Endothelial cell of umbilical vein (primary cell): Measurements from ENCODE around the gene HDAC4. TPM values are rescaled to one million over a fixed set of nuclear protein-coding genes. Genes with fewer than 3 reads are reported as not detected.

ENCODE experiments used
- BruUV-seq: library from RNA; stranded (reverse); fragments of 400-500 nt; replicated peaks from 2 replicates; lab custom pipeline; 2021; lab: Mats Ljungman, UMichigan
- CTCF ChIA-PET: fragments of 300-600, 350-600 bp; sonication (Branson Sonifier 250); formaldehyde crosslinking; loops from one replicate; lab custom pipeline; 2021; ENCODE audit warnings: antibody characterized with exemption, inconsistent platforms; lab: Charles Lee
- POLR2A ChIA-PET: fragments of 300-600, 350-600 bp; sonication (Branson Sonifier 250); formaldehyde crosslinking; loops from one replicate; lab custom pipeline; 2021; ENCODE audit warnings: antibody characterized with exemption, inconsistent platforms; lab: Charles Lee
- DNase-seq: peaks from one replicate; pipeline ENCODE4 v3.0.0-alpha.2; 2011; ENCODE audit warnings: low read depth, low spot score
- FAIRE-seq: peaks from 2 replicates; lab custom pipeline; 2011; peaks lifted over from hg19 to GRCh38; lab: Jason Lieb, UNC
- H2AFZ ChIP-seq: 2 replicates; pipeline ENCODE4 v1.6.0; 2012; ENCODE audit warnings: low read depth, low read length, control low read depth, inconsistent platforms
- H3K27ac ChIP-seq: 2 replicates; pipeline ENCODE4 v1.5.1; 2011; ENCODE audit warnings: low read depth, mild to moderate bottlenecking, control low read depth, low read length, moderate library complexity; ENCODE audit not compliant: insufficient read depth
- H3K27me3 ChIP-seq, 2 experiments: 2 replicates each; pipeline versions ENCODE4 v1.6.0 to v1.6.1; 2011; ENCODE audit warnings: low read length in 2 of 2, mixed read lengths in 1 of 2; ENCODE audit not compliant: control insufficient read depth in 2 of 2, insufficient read depth in 2 of 2
- H3K36me3 ChIP-seq, 2 experiments: 2 replicates in 1 of 2; 3 replicates in 1 of 2; pipeline ENCODE4 v1.5.1; 2011; ENCODE audit warnings: low read length in 2 of 2, mild to moderate bottlenecking in 1 of 2, moderate library complexity in 1 of 2; ENCODE audit not compliant: control insufficient read depth in 2 of 2, insufficient read depth in 2 of 2; ENCODE audit errors: extremely low read depth in 1 of 2
- H3K4me1 ChIP-seq: 3 replicates; pipeline ENCODE4 v1.5.1; 2011; ENCODE audit warnings: mild to moderate bottlenecking, low read length; ENCODE audit not compliant: control insufficient read depth, insufficient read depth; ENCODE audit errors: extremely low read depth
- H3K4me2 ChIP-seq: 2 replicates; pipeline ENCODE4 v1.6.1; 2011; ENCODE audit warnings: low read length, control low read depth, mixed read lengths; ENCODE audit not compliant: insufficient read depth
- H3K4me3 ChIP-seq, 3 experiments: fragments of 200-600 bp in 1 of 3; sonication (generic), shearing (Covaris generic) in 1 of 3; replicated peaks in 1 of 3; 2 replicates each; pipeline ENCODE4 v1.5.1; 2011 to 2016; ENCODE audit warnings: control low read depth in 3 of 3, low read length in 3 of 3, mild to moderate bottlenecking in 2 of 3, inconsistent platforms in 1 of 3, low read depth in 1 of 3, moderate library complexity in 1 of 3; ENCODE audit not compliant: insufficient read depth in 1 of 3
- H3K79me2 ChIP-seq: 2 replicates; pipeline ENCODE4 v1.6.0; 2012; ENCODE audit warnings: low read length, inconsistent platforms; ENCODE audit not compliant: control insufficient read depth, insufficient read depth
- H3K9ac ChIP-seq: replicated peaks from 2 replicates; pipeline ENCODE3; 2011; ENCODE audit warnings: low read length, control low read depth; ENCODE audit not compliant: insufficient read depth; ENCODE audit errors: extremely low read depth
- H3K9me1 ChIP-seq: replicated peaks from 3 replicates; pipeline ENCODE4 v1.6.0; 2011; ENCODE audit warnings: mild to moderate bottlenecking, low read length; ENCODE audit not compliant: control insufficient read depth, insufficient read depth; ENCODE audit errors: extremely low read depth
- H3K9me3 ChIP-seq: replicated peaks from 2 replicates; pipeline ENCODE4 v1.5.1; 2012; ENCODE audit warnings: low read length, inconsistent platforms; ENCODE audit not compliant: control insufficient read depth, insufficient read depth
- H4K20me1 ChIP-seq: replicated peaks from 2 replicates; pipeline ENCODE3; 2011; ENCODE audit warnings: mild to moderate bottlenecking, low read length; ENCODE audit not compliant: control insufficient read depth, insufficient read depth; ENCODE audit errors: extremely low read depth
- EZH2 ChIP-seq: IDR thresholded peaks from 2 replicates; pipeline ENCODE4 v1.6.1; 2012; ENCODE audit warnings: borderline replicate concordance, low read depth, mild to moderate bottlenecking, moderate library complexity, low read length, inconsistent platforms; ENCODE audit not compliant: severe bottlenecking
- FOS ChIP-seq: IDR thresholded peaks from 2 replicates; pipeline ENCODE4 v1.6.1; 2011; ENCODE audit warnings: mild to moderate bottlenecking, low read length, moderate library complexity, borderline replicate concordance; ENCODE audit not compliant: insufficient read depth
- GATA2 ChIP-seq: IDR thresholded peaks from 2 replicates; pipeline ENCODE4 v1.7.0; 2011; ENCODE audit warnings: low read depth, mild to moderate bottlenecking, moderate library complexity, mixed read lengths, low read length; ENCODE audit not compliant: insufficient read length, insufficient read depth
- JUN ChIP-seq: IDR thresholded peaks from 2 replicates; pipeline ENCODE4 v1.6.1; 2011; ENCODE audit warnings: borderline replicate concordance, low read depth; ENCODE audit not compliant: insufficient read length, insufficient read depth
- MYC ChIP-seq: IDR thresholded peaks from one replicate; pipeline ENCODE4 v1.6.1; 2011; ENCODE audit warnings: mild to moderate bottlenecking, low read depth, low read length
- POLR2A ChIP-seq: IDR thresholded peaks from 2 replicates; pipeline ENCODE4 v1.6.1; 2012; ENCODE audit warnings: low read depth, mild to moderate bottlenecking, control low read depth, low read length
- dilution Hi-C: fragments of 300-500 bp; cut with MboI; formaldehyde crosslinking; loops from one replicate; pipeline ENCODE4 v1.15.0; 2019; ENCODE audit warnings: low sequenced_read_pairs; ENCODE audit not compliant: extremely low pct_ligation_motif_present
- intact Hi-C: fragments of 100-400 bp; cut with micrococcal nuclease; formaldehyde crosslinking; loops from one replicate; pipeline ENCODE4 v1.10.0; 2022
- polyA plus RNA-seq, 4 experiments: library from polyadenylated mRNA; depleted of rRNA in 3 of 4; stranded (reverse) in 3 of 4; unstranded in 1 of 4; fragments of >200 nt; gene quantifications; 2 replicates each; pipeline versions ENCODE4 v1.2.1 to v1.2.3, GENCODE V29; 2011 to 2012; ENCODE audit warnings: missing spikeins in 1 of 4
- total RNA-seq: library from RNA; stranded (reverse); gene quantifications from 2 replicates; pipeline ENCODE4 v1.2.3, GENCODE V29; 2021
- TF ChIP-seq, protein P1 (sequence below), 2 donors: IDR thresholded peaks; 1 replicate in 1 of 2; 2 replicates in 1 of 2; pipeline ENCODE4 v1.5.1; 2011; ENCODE audit warnings: low read length in 2 of 2, mild to moderate bottlenecking in 2 of 2, moderate library complexity in 2 of 2, control low read depth in 1 of 2, inconsistent platforms in 1 of 2, low read depth in 1 of 2; ENCODE audit not compliant: insufficient read depth in 1 of 2; ENCODE audit errors: extremely low read depth in 1 of 2

HDAC4 gene
- total and polyA plus RNA-seq, 2 donors (not counting 3 experiments of a cell fraction or from before 2014, with no cell fraction given) = 13.4 to 33.0 TPM

DNA sequence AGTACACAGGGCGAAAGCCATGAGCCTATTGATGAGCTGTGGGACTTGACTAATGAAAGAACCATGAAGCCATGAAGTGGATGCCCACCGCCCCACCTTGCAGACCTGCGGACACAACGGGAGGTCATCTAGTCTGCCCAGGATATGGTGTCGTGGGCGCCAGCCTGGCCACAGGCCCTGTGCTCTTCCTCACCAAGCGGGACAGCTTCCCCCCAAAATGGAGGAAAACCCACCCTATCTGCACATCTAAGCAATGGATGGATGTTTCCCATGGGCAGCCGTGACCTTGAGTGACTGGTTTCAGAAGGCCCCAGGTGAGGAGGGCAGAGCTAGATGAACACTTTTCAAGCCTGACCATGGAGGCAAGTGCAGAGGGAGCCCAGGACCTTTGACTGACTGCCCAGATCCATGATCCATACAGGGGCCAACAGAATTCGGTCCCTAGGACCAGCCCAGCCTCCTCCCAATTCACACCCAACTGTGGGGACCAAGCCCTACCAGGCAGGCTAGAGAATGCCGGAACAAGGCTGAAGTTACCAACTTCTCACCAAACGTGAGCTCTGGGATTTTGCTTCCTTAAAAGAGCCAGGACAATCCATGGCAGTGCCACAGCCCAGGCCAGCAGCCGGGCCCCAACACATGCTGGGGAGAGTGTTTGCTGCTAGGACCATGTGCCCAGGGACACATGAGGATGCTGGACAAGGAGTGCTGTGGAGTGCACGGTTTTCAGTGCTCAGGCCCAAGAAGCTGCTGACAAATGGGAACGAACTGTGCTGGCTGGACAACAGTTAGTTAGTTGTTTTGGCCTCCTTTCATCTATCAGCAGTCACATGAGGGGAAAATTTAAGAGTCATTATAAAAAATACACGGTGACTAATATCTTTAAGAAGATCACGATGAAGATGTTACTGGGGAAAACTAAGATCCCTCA, 249.4 kb downstream of the HDAC4 start:
- POLR2A ChIA-PET = no interaction called here
- dilution Hi-C loops = no loop called here
- no peak overlapping the region for H2AFZ ChIP-seq
- no peak for DNase-seq
- H3K4me2 ChIP-seq = no peak overlapping the region
- H3K27ac ChIP-seq = no peak overlapping the region
- intact Hi-C loops = no loop called here
- H3K4me1 ChIP-seq = no peaks in the 10 kb centered on the region
- TF ChIP-seq FOS (no peak), GATA2 (no peak), JUN (no peak), EZH2 (no peak), POLR2A (no peak), MYC (no peak)
- TF ChIP-seq, protein P1, sequence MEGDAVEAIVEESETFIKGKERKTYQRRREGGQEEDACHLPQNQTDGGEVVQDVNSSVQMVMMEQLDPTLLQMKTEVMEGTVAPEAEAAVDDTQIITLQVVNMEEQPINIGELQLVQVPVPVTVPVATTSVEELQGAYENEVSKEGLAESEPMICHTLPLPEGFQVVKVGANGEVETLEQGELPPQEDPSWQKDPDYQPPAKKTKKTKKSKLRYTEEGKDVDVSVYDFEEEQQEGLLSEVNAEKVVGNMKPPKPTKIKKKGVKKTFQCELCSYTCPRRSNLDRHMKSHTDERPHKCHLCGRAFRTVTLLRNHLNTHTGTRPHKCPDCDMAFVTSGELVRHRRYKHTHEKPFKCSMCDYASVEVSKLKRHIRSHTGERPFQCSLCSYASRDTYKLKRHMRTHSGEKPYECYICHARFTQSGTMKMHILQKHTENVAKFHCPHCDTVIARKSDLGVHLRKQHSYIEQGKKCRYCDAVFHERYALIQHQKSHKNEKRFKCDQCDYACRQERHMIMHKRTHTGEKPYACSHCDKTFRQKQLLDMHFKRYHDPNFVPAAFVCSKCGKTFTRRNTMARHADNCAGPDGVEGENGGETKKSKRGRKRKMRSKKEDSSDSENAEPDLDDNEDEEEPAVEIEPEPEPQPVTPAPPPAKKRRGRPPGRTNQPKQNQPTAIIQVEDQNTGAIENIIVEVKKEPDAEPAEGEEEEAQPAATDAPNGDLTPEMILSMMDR (IDR thresholded peaks at IDR 0.05; ENCODE audit: extremely low read depth in 1 of 2, insufficient read depth in 1 of 2, low read depth in 1 of 2, low read length in 2 of 2) = no peak
- no TSS peak for BruUV-seq
- H3K27me3 ChIP-seq = no peaks in the 10 kb centered on the region
- no peak overlapping the region for H3K4me3 ChIP-seq
- H3K79me2 ChIP-seq = no peaks in the 10 kb centered on the region
- FAIRE-seq = no peak
- CTCF ChIA-PET = no interaction called here
- no peaks in the 10 kb centered on the region for H3K9me3 ChIP-seq
- no peak overlapping the region for H3K9ac ChIP-seq
- H4K20me1 ChIP-seq = no peaks in the 10 kb centered on the region
- no peaks in the 10 kb centered on the region for H3K9me1 ChIP-seq
- H3K36me3 ChIP-seq = peaks cover 0 to 4% of the 10 kb centered on the region in 2 experiments
